HG03066 (cell line): ENCODE measurements around the gene NFKBIL1.
A peak's percentile ranks its signal among the peaks of the same experiment; 100 is the strongest.
"Not testable (repeated sequence)": the region's sequence is repeated elsewhere in the genome, so short reads cannot be mapped to it uniquely, and the experiment has no call there.

ENCODE experiments used
- ATAC-seq: cut with Tn5 transposase; IDR thresholded peaks from one replicate; pipeline ENCODE4 v1.9.1; 2021; ENCODE audit warnings: low read depth; ENCODE audit not compliant: unreplicated experiment

NFKBIL1 gene

GRCh38 chr6:31534011-31534410, 13.4 kb upstream of the NFKBIL1 start:
- ATAC-seq: no peak

- no peak for ATAC-seq
Observed at GRCh38 chr6:31534521-31535040, 12.8 kb upstream of the NFKBIL1 start.

GRCh38 chr6:31535538-31536324, 11.7 kb upstream of the NFKBIL1 start:
- ATAC-seq: no peak

DNA sequence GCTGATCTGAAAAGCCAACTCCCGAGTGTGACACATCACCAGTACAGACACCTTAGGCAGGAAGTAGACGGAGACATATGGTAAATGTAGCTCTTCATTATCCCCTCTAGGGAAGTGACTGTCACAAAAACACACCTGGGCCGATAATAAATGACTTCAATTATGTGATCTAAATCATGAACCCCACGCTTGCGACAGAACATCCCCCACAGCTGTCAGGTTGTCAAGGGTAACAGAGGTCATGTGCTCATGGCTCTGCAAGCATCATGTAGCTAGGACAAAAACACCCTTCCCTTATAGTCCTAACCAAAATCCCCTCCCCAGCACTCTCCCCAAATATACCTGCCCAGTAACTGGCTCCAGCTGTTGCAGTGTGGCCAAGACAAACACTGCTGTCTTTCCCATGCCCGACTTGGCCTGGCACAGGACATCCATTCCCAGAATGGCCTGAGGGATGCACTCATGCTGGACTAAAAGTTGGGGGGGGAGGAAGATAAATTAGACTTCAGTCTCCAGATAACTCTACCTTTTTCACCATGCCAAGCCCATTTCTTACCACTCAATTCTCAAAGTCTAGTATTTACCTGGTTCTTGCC, 8.5 kb upstream of the NFKBIL1 start:
- no peak for ATAC-seq

DNA sequence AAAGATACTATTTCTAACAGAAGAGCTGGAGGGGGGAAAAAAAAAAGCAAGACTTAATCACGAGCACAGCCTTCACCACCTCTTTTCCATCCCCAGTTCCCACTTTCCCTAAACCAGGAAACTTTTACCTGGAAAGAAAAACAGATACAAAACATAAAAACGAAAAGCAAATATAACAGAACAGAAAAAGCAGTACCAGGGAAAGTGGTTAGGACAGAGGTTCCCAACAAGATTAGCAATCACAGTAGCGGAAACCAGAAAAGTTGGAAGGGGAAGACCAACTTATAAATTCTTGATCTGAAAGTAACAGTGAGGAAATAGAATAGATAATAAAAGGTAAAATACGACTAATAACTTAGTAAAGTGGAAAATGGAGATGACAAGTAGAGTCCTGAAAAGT, 6.8 kb upstream of the NFKBIL1 start:
- no peak for ATAC-seq

- no peak for ATAC-seq
Observed at GRCh38 chr6:31541059-31541657, 6.2 kb upstream of the NFKBIL1 start.

- peak; percentile 65 for ATAC-seq
Observed at GRCh38 chr6:31541658-31542521, 5.5 kb upstream of the NFKBIL1 start, which contains the start of gene DDX39B. Gene DDX39B, minus strand, starts transcription at chr6:31542003. Its CDS starts 1,471 bp downstream, at chr6:31540532.

DNA sequence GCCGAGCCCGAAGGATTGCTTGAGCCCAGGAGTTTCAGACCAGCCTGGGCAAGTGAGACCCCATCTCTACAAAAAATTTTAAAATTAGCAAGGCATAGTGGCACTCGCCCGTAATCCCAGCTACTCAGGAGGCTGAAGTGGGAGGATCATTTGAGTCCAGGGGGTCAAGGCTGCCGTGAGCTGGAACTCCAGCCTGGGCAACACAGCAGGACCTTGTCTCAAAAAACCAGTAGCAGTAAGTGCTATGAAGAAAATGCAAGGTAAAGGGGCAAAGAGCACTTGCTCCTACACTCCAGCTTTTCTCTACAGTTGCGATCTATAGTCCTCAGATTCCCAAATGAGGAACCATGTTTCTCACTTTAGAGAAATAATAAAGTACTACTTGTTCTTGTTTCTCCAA, 3.8 kb upstream of the NFKBIL1 start:
- ATAC-seq: no peak

DNA sequence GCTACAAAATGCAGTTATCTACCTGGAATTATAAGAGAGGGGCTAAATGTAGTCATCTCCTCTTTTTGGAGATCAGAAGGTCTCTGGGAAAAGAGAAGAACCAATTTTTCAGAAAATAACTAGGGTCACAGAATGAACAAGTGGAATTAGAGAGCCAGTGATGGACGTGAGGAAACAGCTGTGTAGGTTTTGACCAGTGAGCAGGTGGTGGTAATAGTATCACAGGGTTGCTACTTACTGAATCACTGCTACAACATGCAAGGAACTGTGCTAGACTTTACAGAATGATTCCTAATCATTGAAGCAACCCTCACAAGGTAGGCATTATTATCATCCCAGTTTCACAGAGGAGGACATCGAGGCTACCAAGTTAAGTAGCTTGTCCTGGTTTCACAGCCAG, 2.7 kb upstream of the NFKBIL1 start:
- no peak for ATAC-seq

DNA sequence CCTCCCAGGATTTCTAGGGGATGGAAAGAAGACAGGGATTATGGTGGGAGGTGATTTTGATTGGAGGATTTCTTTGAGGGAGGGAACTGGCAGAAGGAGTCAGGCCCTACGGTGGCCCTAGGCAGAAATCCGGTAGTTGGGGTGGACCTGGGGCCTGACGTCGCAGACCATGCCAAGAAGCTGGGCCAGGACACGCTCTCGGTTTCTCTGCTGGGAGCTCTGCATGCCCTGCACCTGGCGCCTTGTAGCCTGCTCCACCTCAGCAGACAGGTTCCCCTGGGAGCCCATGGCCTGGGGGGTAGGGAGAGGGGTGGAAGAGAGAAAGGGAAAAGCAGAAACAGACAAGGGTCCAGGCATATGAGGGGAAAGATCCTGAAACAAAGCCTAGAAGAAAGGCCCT, 2.1 kb upstream of the NFKBIL1 start:
- no peak for ATAC-seq

DNA sequence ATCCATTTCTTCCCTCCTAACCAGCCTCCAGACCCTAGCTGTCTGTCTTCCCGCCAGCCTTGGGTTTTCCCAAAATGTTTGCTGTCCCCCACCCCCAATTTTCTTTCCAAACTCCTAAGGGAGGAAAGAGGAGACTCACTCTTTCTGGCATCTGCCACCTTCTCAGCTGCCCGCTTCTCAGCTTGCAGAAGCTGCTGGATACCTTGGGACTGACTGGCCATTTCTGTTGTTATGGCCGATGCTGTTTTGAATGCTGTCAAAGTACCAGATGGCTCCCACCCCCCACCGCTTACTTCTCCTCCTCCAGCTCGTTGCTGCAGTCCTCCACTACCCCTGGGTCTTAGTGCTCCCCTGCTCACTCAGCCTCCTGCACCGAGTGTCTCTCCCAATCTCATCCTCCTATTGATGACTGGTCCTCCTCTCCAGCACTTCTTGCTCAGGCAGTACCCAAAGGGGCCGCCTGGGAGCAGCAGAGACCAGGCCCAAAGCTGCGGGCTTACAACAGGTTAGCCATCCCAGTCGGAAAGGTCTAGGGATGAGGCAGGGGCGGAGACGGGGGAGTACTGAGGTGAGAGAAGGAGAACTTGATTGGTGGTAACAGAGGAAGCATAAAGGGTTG, 960 bp upstream of the NFKBIL1 start, which contains the start of gene ATP6V1G2:
TSS of gene ATP6V1G2 (minus strand) at position 270 of the 619 bp plus-strand sequence. CDS start at position 221, 49 bp downstream.
- no peak for ATAC-seq

- no peak for ATAC-seq
Observed at GRCh38 chr6:31547727-31548543, 527 bp downstream of the NFKBIL1 start.

DNA sequence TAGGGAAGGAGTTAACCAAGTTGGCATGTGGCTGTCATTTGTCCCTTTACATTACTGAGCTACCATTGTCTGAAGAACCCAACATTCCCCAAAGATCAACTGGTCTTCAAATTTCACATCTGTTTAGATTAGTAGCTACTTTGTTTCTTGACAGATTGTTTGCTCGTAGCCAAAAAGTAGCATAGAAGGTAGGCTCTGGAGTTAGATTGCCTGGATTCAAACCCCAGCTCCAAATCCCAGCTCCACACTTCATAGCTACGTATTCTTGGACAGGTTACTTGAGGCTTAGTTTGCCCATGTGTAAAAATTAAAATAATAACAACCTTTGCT, 1.1 kb downstream of the NFKBIL1 start:
- no peak for ATAC-seq

GRCh38 chr6:31551371-31551770, 4.0 kb downstream of the NFKBIL1 start:
- ATAC-seq: not testable (repeated sequence)

GRCh38 chr6:31556307-31556706, 8.9 kb downstream of the NFKBIL1 start:
- no peak for ATAC-seq

DNA sequence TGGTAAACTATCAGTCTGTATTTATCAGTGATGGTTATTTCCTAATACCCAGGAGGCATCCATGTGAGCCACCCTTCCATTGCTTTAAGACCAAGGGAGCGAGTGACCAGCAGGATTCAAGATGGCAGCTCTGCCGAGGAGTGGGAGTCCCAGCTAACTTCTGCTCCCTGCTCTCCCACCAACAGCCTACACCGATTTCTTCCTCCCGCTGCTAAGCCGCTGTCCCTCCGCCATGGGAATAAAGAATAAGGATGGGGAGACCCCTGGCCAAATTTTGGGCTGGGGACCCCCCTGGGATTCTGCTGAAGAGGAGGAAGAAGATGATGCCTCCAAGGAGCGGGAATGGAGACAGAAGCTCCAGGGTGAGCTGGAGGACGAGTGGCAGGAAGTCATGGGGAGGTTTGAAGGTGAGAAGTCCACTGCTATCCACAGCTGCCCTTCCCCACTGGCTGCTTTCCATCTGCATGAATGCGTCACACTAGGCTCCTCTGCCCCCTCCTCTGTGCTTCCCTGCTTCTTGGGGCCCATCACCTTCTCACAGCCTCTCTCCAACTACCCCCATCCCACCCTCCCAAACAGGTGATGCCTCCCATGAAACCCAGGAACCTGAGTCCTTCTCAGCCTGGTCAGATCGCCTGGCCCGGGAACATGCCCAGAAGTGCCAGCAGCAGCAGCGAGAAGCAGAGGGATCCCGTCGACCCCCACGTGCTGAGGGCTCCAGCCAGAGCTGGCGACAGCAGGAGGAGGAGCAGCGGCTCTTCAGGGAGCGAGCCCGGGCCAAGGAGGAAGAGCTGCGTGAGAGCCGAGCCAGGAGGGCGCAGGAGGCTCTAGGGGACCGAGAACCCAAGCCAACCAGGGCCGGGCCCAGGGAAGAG, 10.3 kb downstream of the NFKBIL1 start:
- ATAC-seq: no peak

DNA sequence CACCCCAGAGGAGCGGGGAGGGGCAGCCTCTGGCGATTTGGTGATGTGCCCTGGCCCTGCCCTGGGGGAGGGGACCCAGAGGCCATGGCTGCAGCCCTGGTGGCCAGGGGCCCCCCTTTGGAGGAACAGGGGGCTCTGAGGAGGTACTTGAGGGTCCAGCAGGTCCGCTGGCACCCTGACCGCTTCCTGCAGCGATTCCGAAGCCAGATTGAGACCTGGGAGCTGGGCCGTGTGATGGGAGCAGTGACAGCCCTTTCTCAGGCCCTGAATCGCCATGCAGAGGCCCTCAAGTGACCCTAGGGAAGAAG, 10.9 kb downstream of the NFKBIL1 start:
- ATAC-seq: no peak

- no peak for ATAC-seq
Observed at GRCh38 chr6:31558631-31559500, 11.5 kb downstream of the NFKBIL1 start.
